Activated CD8-positive, alpha-beta memory T cell treated with anti-CD3 and anti-CD28 coated beads, Interleukin-2, amount 10 ng/mL, durations not matched to agents 7 days and 5 days (primary cell): ENCODE measurements around the gene PTPRM. TPM values are rescaled to one million over a fixed set of nuclear protein-coding genes. Genes with fewer than 3 reads are reported as not detected.
A peak's percentile ranks its signal among the peaks of the same experiment; 100 is the strongest.

Source experiments
- ATAC-seq: fragments of 150-1000 bp; cut with Tn5 transposase; one replicate; pipeline ENCODE4 v1.10.0; 2021; ENCODE audit warnings: moderate library complexity
- CTCF ChIA-PET: fragments of 350-600 bp; sonication (Branson Sonifier 250); formaldehyde crosslinking; loops from one replicate; lab custom pipeline; 2021; ENCODE audit warnings: antibody characterized with exemption; lab: Charles Lee
- DNase-seq: peaks from one replicate; pipeline ENCODE4 v3.0.0-alpha.2; 2020
- H3K27ac Mint-ChIP-seq: one replicate; pipeline ENCODE4 v1.8.0; 2021; ENCODE audit warnings: mild to moderate bottlenecking, mixed read lengths
- H3K27me3 Mint-ChIP-seq: one replicate; pipeline ENCODE4 v1.8.0; 2021; ENCODE audit warnings: mixed read lengths
- H3K36me3 Mint-ChIP-seq: one replicate; pipeline ENCODE4 v1.8.0; 2021; ENCODE audit warnings: mild to moderate bottlenecking, mixed read lengths
- H3K4me1 Mint-ChIP-seq: one replicate; pipeline ENCODE4 v1.8.0; 2021; ENCODE audit warnings: mixed read lengths
- H3K4me3 Mint-ChIP-seq: one replicate; pipeline ENCODE4 v1.8.0; 2021; ENCODE audit warnings: mild to moderate bottlenecking, moderate library complexity, mixed read lengths
- H3K9me3 Mint-ChIP-seq: one replicate; pipeline ENCODE4 v1.8.0; 2022; ENCODE audit warnings: low read depth, mixed read lengths
- total RNA-seq, 2 experiments: library from RNA; stranded (reverse); gene quantifications; one replicate each; pipeline ENCODE4 v1.2.3, GENCODE V29; 2021

PTPRM gene
- total RNA-seq, 2 experiments from 2014 or later, result 3.1 to 5.7 TPM

- Mint-ChIP-seq H3K36me3 (no peaks in the 10 kb centered on the region), H3K4me3 (no peak overlapping the region), H3K4me1 (no peaks in the 10 kb centered on the region), H3K9me3 (no peaks in the 10 kb centered on the region), H3K27ac (no peak overlapping the region), H3K27me3 (no peaks in the 10 kb centered on the region)
- CTCF ChIA-PET, result no interaction called here
- ATAC-seq, result no peak
- DNase-seq, result no peak
Measured at GRCh38 chr18:7548721-7549120, 18.4 kb upstream of the PTPRM start.

- Mint-ChIP-seq H3K27me3 (no peaks in the 10 kb centered on the region), H3K4me1 (no peaks in the 10 kb centered on the region), H3K36me3 (no peaks in the 10 kb centered on the region), H3K27ac (no peak overlapping the region), H3K4me3 (no peak overlapping the region), H3K9me3 (no peaks in the 10 kb centered on the region)
- no peak for DNase-seq
- no peak for ATAC-seq
- CTCF ChIA-PET, result no interaction called here
Measured at GRCh38 chr18:7557973-7558372, 9.1 kb upstream of the PTPRM start.

DNA sequence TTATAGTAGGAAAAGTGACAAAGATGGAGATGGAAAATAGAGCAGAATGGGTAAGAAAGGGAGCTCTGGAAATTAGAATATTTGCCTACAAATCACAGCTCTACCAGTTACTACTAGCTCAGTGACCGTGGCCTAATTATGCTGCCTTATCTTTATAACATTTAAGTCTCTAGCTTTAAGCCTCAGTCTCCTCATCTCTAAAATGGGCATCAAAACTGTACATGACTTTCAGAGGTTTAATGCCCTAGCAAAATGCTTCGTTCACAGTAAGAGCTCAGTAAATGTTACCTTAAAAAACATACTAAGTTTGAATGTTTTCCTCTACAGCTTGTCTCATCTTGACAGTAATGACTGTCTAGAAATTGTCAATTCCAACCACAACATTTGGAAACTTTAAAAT is 8.3 kb upstream of the PTPRM start:
- Mint-ChIP-seq H3K4me1 (no peaks in the 10 kb centered on the region), H3K4me3 (no peak overlapping the region), H3K36me3 (no peaks in the 10 kb centered on the region), H3K27me3 (no peaks in the 10 kb centered on the region), H3K9me3 (no peaks in the 10 kb centered on the region), H3K27ac (no peak overlapping the region)
- CTCF ChIA-PET, result no interaction called here
- no peak for ATAC-seq
- DNase-seq, result no peak

DNA sequence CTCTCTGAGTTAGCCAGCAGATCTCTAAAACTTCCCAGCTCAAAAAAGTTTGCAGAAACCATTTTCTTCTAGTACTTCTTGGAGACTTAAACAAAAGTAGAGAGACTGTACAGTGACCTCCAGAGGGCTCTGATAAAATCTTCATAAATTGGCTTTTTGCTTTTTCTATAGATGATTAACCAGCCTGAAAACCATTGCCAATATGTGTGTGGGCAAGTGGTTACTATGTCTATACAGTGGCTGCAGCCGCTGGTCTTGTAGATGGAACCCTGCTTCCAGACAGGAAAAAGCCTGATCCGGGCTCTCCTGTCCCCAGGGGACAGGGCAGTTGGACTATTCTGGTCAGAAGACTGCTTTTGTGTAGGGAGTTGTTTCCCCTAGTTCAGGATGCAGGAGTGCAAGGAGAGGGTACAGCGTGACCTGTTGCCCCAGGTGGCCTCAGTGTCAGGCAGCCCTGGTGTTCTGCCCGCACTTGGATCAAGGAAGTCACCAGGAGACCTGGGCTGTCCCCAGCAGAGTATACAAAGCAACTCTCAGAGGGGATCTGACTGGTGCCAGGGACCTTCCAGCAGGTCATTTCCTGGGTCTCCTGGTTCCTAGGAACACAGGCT is 7.3 kb upstream of the PTPRM start:
- Mint-ChIP-seq H3K4me3 (no peak overlapping the region), H3K27me3 (peaks cover 4% of the 10 kb centered on the region), H3K36me3 (no peaks in the 10 kb centered on the region), H3K27ac (no peak overlapping the region), H3K4me1 (no peaks in the 10 kb centered on the region), H3K9me3 (no peaks in the 10 kb centered on the region)
- DNase-seq (no peak), ATAC-seq (no peak)
- CTCF ChIA-PET, result no interaction called here

DNA sequence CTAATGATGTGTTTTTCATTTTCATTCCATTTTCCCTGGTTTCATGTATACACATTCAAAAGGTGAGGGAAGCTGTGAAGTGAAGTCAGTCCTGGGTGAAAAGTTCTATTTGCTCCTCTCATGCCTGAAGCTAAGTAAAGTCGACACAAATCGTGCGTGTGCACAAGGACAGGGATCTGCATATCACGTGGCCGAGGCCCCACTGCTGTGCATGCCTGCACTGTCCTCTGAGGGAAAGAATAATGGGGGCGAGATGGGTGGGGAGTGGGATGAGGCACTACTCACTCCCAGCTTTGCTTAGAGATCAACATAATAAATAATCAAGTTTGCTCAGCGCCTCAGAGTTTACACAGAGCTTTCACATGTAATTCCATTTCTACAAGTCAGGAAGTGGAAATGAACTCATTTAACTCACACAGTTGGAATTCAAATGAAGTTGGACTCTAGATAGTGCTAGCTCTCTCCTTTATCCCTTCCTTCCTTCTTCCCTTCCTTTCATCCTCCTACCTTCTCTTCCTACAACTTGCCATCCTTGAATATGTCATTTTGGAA is 5.1 kb upstream of the PTPRM start:
- Mint-ChIP-seq H3K36me3 (no peaks in the 10 kb centered on the region), H3K27ac (no peak overlapping the region)

DNA sequence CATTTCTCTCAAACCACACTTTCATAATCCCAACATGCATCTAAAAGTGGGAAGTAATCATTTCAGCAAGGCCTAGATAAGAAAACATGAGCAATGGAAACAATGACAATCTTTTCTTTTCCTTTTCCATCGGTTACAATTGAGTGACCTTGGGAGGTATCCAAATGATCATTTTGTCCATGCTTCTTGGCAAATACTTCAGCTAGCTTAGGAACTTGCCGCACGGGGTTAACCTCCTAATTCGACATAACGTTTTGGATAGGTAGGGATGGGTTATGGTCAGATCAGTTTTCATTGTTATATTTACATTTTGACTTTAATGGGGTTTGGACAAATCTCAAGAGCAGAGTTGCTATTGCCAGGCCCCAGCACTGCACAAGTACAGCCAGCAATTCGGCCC is 4.6 kb upstream of the PTPRM start:
- Mint-ChIP-seq H3K27ac (no peak overlapping the region), H3K27me3 (peaks cover 20% of the 10 kb centered on the region), H3K36me3 (no peaks in the 10 kb centered on the region), H3K4me1 (no peaks in the 10 kb centered on the region), H3K4me3 (no peak overlapping the region), H3K9me3 (no peaks in the 10 kb centered on the region)
- ATAC-seq (no peak), DNase-seq (no peak)
- CTCF ChIA-PET, result no interaction called here

More for the DNA sequence above, 5.1 kb upstream of the PTPRM start:
- Mint-ChIP-seq H3K9me3 (no peaks in the 10 kb centered on the region), H3K27me3 (peaks cover 20% of the 10 kb centered on the region), H3K4me3 (no peak overlapping the region), H3K4me1 (no peaks in the 10 kb centered on the region)
- DNase-seq (no peak), ATAC-seq (no peak)
- CTCF ChIA-PET, result no interaction called here

DNA sequence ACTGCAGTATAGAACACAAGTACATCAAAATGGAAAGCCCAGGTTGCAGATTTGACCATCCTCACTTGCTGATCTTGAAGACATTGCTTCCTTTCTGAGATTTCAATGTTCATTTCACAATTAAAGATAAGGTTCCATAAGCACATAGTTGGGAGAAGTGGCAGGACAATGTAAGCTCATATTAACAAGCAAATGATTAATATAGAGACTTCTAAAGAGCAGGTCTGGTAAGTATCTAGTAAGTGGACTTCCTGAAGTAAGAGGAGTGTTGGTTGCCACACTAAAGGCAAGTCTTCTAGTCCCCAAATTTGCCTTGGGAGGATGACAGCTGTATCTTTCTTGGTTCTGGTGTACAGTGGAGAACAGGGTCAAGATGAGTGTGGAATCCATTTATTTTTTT is 1.4 kb upstream of the PTPRM start:
- CTCF ChIA-PET, result no interaction called here
- ATAC-seq (no peak), DNase-seq (no peak)
- Mint-ChIP-seq H3K4me1 (peaks cover 2% of the 10 kb centered on the region), H3K9me3 (peaks cover 2% of the 10 kb centered on the region), H3K36me3 (no peaks in the 10 kb centered on the region), H3K27me3 (peaks cover 41% of the 10 kb centered on the region), H3K4me3 (no peak overlapping the region), H3K27ac (no peak overlapping the region)

GRCh38 chr18:7566244-7566566 is 911 bp upstream of the PTPRM start:
- peaks cover 42% of the 10 kb centered on the region for H3K27me3 Mint-ChIP-seq
- no peaks in the 10 kb centered on the region for H3K36me3 Mint-ChIP-seq
- no peak overlapping the region for H3K4me3 Mint-ChIP-seq
- H3K27ac Mint-ChIP-seq, result no peak overlapping the region
- H3K9me3 Mint-ChIP-seq, result peaks cover 2% of the 10 kb centered on the region
- H3K4me1 Mint-ChIP-seq, result peaks cover 2% of the 10 kb centered on the region
- CTCF ChIA-PET, result interaction anchor here (1.0 to 1.5 kb wide), 2 partner anchors 9 to 10 kb away, joined by 3 to 5 read pairs; no protein-coding TSS in a partner anchor
- no peak for DNase-seq
- ATAC-seq, result no peak

DNA sequence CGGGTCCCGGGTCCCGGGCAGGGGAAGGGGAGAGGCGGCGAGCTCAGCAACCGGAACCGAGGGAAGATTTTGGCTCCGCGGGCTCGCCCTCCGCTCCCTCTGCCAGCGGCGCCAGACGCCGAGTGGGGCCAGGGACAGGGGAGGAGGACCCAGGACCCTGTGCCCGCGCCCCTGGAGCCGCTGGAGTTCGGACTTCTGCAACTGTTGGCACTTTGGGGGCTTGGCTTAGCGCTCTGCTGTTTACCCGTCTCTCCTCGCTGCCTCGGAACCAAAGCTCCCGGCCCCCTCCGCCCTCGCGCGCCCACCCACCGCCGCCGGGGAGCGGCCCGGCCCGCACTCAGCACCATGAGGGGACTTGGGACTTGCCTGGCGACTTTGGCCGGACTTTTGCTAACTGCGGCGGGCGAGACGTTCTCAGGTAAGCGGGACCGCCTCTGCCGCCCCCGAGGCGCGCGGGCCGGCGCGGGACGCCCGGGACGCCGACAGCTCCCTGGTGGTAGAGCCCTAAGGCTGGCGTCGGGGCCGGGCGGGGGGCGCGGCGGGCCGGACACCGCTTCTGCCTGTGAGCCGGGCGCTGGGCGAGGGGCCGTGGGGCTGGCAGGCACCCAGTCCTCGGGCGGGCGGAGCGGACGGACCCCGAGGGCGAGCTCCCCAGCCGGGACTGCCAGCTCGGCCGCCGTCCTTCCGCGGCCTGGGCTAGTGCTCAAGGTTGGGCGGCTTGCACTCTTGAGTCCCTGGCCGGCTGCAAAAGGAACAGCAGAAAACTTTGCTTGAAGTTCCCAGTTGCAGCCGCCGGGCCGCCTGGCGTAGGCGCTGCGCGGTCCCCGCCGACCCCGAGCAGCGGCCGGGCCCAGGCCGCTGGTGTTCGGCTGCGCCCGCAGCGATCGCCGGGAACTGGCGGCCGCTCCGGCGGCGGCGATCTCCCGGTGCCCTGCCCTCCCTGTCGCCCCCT is 634 bp downstream of the PTPRM start:
- no peaks in the 10 kb centered on the region for H3K36me3 Mint-ChIP-seq
- DNase-seq (no peak), ATAC-seq (peak; percentile 25)
- H3K4me1 Mint-ChIP-seq, result peaks cover 2% of the 10 kb centered on the region
- H3K9me3 Mint-ChIP-seq, result peaks cover 2% of the 10 kb centered on the region
- CTCF ChIA-PET, result interaction anchor here (1.5 kb wide), 1 partner anchor 9 kb away, joined by 5 read pairs; no protein-coding TSS in a partner anchor
- peaks cover 42% of the 10 kb centered on the region for H3K27me3 Mint-ChIP-seq
- no peak overlapping the region for H3K4me3 Mint-ChIP-seq
- H3K27ac Mint-ChIP-seq, result no peak overlapping the region

GRCh38 chr18:7568426-7568825 is 1.3 kb downstream of the PTPRM start:
- Mint-ChIP-seq H3K4me1 (peaks cover 5% of the 10 kb centered on the region), H3K9me3 (peaks cover 2% of the 10 kb centered on the region), H3K36me3 (no peaks in the 10 kb centered on the region), H3K27me3 (peaks cover 42% of the 10 kb centered on the region), H3K27ac (no peak overlapping the region), H3K4me3 (no peak overlapping the region)
- DNase-seq (no peak), ATAC-seq (no peak)
- CTCF ChIA-PET, result no interaction called here

DNA sequence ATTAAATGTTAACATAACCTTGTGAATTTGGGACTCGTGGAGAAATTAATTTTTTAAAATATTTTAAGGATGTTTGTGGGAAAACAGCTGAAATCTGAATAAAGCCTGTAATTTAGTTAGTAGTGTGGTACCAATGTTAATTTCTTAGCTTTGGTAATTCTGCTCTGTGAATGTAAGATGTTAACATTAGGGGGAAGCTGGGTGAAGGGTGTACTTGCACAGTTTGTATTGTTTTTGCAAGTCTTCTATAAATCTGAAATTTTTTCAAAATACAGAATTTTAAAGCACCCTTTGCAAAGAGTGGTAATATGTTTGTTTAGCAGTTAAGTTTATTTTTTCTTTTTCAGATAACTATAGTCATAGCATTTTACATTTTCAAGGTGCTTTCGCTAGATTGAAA is 4.5 kb downstream of the PTPRM start:
- Mint-ChIP-seq H3K27ac (no peak overlapping the region), H3K27me3 (peaks cover 22% of the 10 kb centered on the region), H3K4me3 (no peak overlapping the region), H3K4me1 (peaks cover 5% of the 10 kb centered on the region), H3K36me3 (no peaks in the 10 kb centered on the region), H3K9me3 (peaks cover 2% of the 10 kb centered on the region)
- DNase-seq (no peak), ATAC-seq (no peak)
- CTCF ChIA-PET, result no interaction called here

DNA sequence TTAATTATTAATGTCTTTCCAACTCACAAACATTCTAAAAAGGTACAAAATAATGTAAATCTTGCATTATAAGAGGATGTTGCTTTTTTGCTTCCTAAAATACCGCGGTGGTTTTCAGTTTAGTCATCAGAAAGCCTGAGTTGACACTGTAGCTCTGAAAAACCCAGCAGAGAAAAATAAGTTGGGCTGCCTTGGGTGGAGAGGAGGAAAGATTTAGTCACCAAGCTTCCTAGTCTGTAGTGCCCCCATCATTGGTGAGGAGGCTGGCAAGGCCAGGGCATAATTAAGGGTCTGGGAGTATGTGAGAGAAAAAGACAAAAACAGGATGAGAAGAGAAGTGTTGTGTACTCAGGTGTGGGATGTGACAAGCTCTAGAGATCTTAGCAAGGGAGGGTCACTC is 5.7 kb downstream of the PTPRM start:
- H3K4me3 Mint-ChIP-seq, result no peak overlapping the region
- no peak for ATAC-seq
- no peaks in the 10 kb centered on the region for H3K36me3 Mint-ChIP-seq
- H3K4me1 Mint-ChIP-seq, result peaks cover 5% of the 10 kb centered on the region
- H3K27ac Mint-ChIP-seq, result no peak overlapping the region
- peaks cover 22% of the 10 kb centered on the region for H3K27me3 Mint-ChIP-seq
- DNase-seq, result no peak
- peaks cover 2% of the 10 kb centered on the region for H3K9me3 Mint-ChIP-seq
- CTCF ChIA-PET, result no interaction called here

DNA sequence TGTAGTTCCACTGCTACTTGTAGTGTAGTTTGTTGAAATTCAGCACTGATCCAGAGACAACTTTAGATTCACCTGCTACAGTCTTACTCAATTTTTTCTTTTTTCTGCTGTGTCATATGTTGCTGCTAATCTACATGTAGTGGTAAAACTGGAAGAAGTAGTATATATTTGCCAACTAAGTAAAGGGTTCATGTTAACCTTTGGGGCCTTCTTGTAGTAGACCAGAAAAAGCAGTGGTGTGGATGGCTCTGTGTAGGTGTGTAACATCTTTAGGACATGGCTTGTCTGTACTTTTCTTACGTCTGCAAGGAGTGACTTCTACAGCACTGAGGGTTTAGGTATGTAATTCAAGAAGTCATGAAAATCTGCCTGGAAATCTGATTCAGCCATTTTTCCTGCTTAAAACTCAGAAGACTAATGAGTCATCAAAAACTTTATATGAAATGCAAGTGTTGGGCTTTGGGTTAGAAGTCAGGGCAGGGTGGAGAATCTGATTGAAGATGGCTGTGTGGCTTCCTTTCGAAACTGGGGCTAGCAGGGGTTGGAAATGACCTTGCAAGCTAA is 8.4 kb downstream of the PTPRM start:
- CTCF ChIA-PET, result interaction anchor here (1.8 kb wide), 1 partner anchor 8 kb away, joined by 5 read pairs; the partner anchor contains the start of gene PTPRM
- no peaks in the 10 kb centered on the region for H3K36me3 Mint-ChIP-seq
- peaks cover 3% of the 10 kb centered on the region for H3K4me1 Mint-ChIP-seq
- H3K4me3 Mint-ChIP-seq, result no peak overlapping the region
- no peak for DNase-seq
- H3K27ac Mint-ChIP-seq, result no peak overlapping the region
- H3K9me3 Mint-ChIP-seq, result peaks cover 1% of the 10 kb centered on the region
- peaks cover 2% of the 10 kb centered on the region for H3K27me3 Mint-ChIP-seq
- ATAC-seq, result no peak
